Panc1 (cell line): ENCODE data around the gene NPSR1. TPM values are rescaled to one million over a fixed set of nuclear protein-coding genes. Genes with fewer than 3 reads are reported as not detected.

Experiments used
- ATAC-seq: fragments of 200-7000 bp; cut with Tn5 transposase; 2 replicates; pipeline ENCODE4 v1.9.1; 2020; ENCODE audit warnings: mild to moderate bottlenecking, moderate library complexity
- BruUV-seq: library from RNA; stranded (reverse); fragments of 400-500 nt; replicated peaks from 2 replicates; lab custom pipeline; 2021; lab: Mats Ljungman, UMichigan
- CTCF ChIA-PET: fragments of 300-600 bp; sonication (Branson Sonifier 250); formaldehyde crosslinking; loops from one replicate; lab custom pipeline; 2022; ENCODE audit warnings: antibody characterized with exemption; lab: Charles Lee
- POLR2A ChIA-PET: fragments of 300-600 bp; sonication (Branson Sonifier 250); formaldehyde crosslinking; loops from one replicate; lab custom pipeline; 2022; ENCODE audit warnings: antibody characterized with exemption; lab: Charles Lee
- DNase-seq: peaks from one replicate; pipeline ENCODE4 v3.0.0-alpha.2; 2010; ENCODE audit warnings: low read depth, low spot score
- H3K27ac ChIP-seq: 2 replicates; pipeline ENCODE4 v1.5.1; 2011; ENCODE audit warnings: mild to moderate bottlenecking, low read length, inconsistent platforms
- H3K27me3 ChIP-seq: fragments of 200-500 bp; sonication (Bioruptor generic); 2 replicates; pipeline ENCODE4 v1.6.0; 2014; ENCODE audit warnings: low read length, inconsistent platforms; ENCODE audit not compliant: control insufficient read depth, insufficient read depth
- H3K36me3 ChIP-seq: fragments of 200-500 bp; sonication (Bioruptor generic); 2 replicates; pipeline ENCODE4 v1.5.1; 2014; ENCODE audit warnings: inconsistent platforms, mild to moderate bottlenecking, low read length, moderate library complexity; ENCODE audit not compliant: control insufficient read depth, insufficient read depth
- H3K4me1 ChIP-seq: 2 replicates; pipeline ENCODE4 v1.5.1; 2011; ENCODE audit warnings: inconsistent platforms, mild to moderate bottlenecking, low read length, moderate library complexity; ENCODE audit not compliant: control insufficient read depth, insufficient read depth
- H3K4me3 ChIP-seq, 2 experiments: 2 replicates each; pipeline ENCODE4 v1.5.1; 2011 to 2012; ENCODE audit warnings: low read depth in 2 of 2, low read length in 2 of 2, mild to moderate bottlenecking in 2 of 2, inconsistent platforms in 1 of 2, moderate library complexity in 1 of 2
- H3K9me3 ChIP-seq: fragments of 200-500 bp; sonication (Bioruptor generic); 2 replicates; pipeline ENCODE4 v1.5.1; 2014; ENCODE audit warnings: low read depth, mild to moderate bottlenecking, inconsistent platforms, low read length, moderate library complexity; ENCODE audit not compliant: control insufficient read depth, insufficient read depth
- POLR2AphosphoS5 ChIP-seq: IDR thresholded peaks from 2 replicates; pipeline ENCODE4 v1.6.1; 2012; ENCODE audit warnings: mild to moderate bottlenecking, low read depth, low read length, moderate library complexity
- SIN3A ChIP-seq: IDR thresholded peaks from 2 replicates; pipeline ENCODE4 v1.6.1; 2012; ENCODE audit warnings: low read depth, mild to moderate bottlenecking, low read length, moderate library complexity, borderline replicate concordance; ENCODE audit not compliant: insufficient read depth
- TCF7L2 ChIP-seq: IDR thresholded peaks from 2 replicates; pipeline ENCODE4 v1.6.1; 2011; ENCODE audit warnings: mild to moderate bottlenecking, low read depth, low read length, inconsistent platforms
- in situ Hi-C: cut with HindIII; loops from 2 replicates; pipeline ENCODE4 v1.10.0; 2016; ENCODE audit warnings: low sequenced_read_pairs, low pct_unique_long_range_greater_than_20kb
- intact Hi-C: fragments of 100-400 bp; cut with micrococcal nuclease; formaldehyde crosslinking; loops from one replicate; pipeline ENCODE4 v1.10.0; 2022; ENCODE audit not compliant: unreplicated experiment
- total RNA-seq: library from RNA; stranded (reverse); gene quantifications from one replicate; pipeline ENCODE4 v1.2.1, GENCODE V29; 2021; ENCODE audit not compliant: unreplicated experiment
- TF ChIP-seq, protein P1 (sequence below): fragments of 450-650 bp; IDR thresholded peaks from 2 replicates; pipeline ENCODE4 v1.5.1; 2017; ENCODE audit warnings: mild to moderate bottlenecking
- TF ChIP-seq, protein P2 (sequence below), 2 experiments: IDR thresholded peaks; 2 replicates each; pipeline ENCODE4 v1.6.1; 2011 to 2012; ENCODE audit warnings: low read depth in 2 of 2, control low read depth in 1 of 2, low read length in 1 of 2, mild to moderate bottlenecking in 1 of 2, moderate library complexity in 1 of 2; ENCODE audit not compliant: insufficient read depth in 1 of 2

Gene NPSR1
- total RNA-seq, 1 experiment from 2014 or later: not detected

DNA sequence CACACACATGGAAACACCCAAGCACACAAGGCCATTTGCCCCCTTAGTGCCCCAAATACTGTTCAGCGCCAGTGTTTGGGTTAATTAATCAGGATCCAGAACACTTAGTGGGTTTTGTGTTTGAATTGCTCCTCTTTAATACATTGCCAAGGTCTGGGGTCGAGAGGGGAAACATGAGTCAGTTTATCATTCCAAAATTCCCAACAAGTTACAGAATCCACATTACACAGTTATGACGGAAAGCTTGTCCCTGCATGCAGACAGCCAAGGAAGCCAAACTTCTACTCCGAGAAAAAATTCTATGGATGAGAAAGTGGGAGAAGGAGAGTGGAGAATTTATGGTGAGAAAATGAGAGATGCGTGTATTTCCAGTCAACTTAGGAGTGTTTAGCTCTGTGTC lies 189.0 kb downstream of the NPSR1 start:
- CTCF ChIA-PET: no interaction called here
- ATAC-seq: no peak
- BruUV-seq: no TSS peak
- H3K27me3 ChIP-seq: no peaks in the 10 kb centered on the region
- H3K9me3 ChIP-seq: no peaks in the 10 kb centered on the region
- H3K4me1 ChIP-seq: no peaks in the 10 kb centered on the region
- no peak overlapping the region for H3K4me3 ChIP-seq
- H3K36me3 ChIP-seq: no peaks in the 10 kb centered on the region
- no peak overlapping the region for H3K27ac ChIP-seq
- TF ChIP-seq, protein P1, sequence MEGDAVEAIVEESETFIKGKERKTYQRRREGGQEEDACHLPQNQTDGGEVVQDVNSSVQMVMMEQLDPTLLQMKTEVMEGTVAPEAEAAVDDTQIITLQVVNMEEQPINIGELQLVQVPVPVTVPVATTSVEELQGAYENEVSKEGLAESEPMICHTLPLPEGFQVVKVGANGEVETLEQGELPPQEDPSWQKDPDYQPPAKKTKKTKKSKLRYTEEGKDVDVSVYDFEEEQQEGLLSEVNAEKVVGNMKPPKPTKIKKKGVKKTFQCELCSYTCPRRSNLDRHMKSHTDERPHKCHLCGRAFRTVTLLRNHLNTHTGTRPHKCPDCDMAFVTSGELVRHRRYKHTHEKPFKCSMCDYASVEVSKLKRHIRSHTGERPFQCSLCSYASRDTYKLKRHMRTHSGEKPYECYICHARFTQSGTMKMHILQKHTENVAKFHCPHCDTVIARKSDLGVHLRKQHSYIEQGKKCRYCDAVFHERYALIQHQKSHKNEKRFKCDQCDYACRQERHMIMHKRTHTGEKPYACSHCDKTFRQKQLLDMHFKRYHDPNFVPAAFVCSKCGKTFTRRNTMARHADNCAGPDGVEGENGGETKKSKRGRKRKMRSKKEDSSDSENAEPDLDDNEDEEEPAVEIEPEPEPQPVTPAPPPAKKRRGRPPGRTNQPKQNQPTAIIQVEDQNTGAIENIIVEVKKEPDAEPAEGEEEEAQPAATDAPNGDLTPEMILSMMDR: no peak
- TF ChIP-seq, protein P2, sequence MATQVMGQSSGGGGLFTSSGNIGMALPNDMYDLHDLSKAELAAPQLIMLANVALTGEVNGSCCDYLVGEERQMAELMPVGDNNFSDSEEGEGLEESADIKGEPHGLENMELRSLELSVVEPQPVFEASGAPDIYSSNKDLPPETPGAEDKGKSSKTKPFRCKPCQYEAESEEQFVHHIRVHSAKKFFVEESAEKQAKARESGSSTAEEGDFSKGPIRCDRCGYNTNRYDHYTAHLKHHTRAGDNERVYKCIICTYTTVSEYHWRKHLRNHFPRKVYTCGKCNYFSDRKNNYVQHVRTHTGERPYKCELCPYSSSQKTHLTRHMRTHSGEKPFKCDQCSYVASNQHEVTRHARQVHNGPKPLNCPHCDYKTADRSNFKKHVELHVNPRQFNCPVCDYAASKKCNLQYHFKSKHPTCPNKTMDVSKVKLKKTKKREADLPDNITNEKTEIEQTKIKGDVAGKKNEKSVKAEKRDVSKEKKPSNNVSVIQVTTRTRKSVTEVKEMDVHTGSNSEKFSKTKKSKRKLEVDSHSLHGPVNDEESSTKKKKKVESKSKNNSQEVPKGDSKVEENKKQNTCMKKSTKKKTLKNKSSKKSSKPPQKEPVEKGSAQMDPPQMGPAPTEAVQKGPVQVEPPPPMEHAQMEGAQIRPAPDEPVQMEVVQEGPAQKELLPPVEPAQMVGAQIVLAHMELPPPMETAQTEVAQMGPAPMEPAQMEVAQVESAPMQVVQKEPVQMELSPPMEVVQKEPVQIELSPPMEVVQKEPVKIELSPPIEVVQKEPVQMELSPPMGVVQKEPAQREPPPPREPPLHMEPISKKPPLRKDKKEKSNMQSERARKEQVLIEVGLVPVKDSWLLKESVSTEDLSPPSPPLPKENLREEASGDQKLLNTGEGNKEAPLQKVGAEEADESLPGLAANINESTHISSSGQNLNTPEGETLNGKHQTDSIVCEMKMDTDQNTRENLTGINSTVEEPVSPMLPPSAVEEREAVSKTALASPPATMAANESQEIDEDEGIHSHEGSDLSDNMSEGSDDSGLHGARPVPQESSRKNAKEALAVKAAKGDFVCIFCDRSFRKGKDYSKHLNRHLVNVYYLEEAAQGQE (IDR thresholded peaks at IDR 0.05; ENCODE audit: insufficient read depth in 1 of 2, low read depth in 2 of 2, low read length in 1 of 2): no peak
- TF ChIP-seq SIN3A (no peak), TCF7L2 (no peak), POLR2AphosphoS5 (no peak)
- in situ Hi-C loops: no loop called here
- intact Hi-C loops: no loop called here
- DNase-seq: no peak
- POLR2A ChIA-PET: interaction anchor here (0.7 kb wide), 1 partner anchor 1700 kb away, joined by 6 read pairs; no protein-coding TSS in a partner anchor

DNA sequence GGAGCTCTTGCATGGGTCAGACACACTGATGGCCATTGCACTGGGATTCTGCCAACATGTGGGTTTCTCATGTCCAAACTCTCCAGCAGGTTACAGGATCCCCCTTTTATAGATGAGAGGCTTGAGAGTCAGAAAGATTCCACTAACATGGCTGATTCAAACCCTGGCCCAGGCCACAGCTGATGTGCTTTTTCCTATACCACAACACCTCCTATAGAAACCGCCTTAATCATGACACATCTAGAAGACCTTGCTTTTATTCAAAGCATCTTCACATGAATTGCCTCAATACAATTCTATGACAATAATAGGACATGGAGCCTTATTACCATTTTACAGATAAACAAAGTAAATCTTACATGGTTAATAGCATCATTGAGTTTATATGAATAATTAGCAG lies 190.7 kb downstream of the NPSR1 start:
- no peak for TF ChIP-seq SIN3A
- Histone ChIP-seq H3K4me1 (peaks cover 6% of the 10 kb centered on the region; the same call in 1 of the 2 replicates), H3K4me3 (no peak overlapping the region), H3K9me3 (no peaks in the 10 kb centered on the region), H3K36me3 (no peaks in the 10 kb centered on the region), H3K27ac (no peak overlapping the region), H3K27me3 (no peaks in the 10 kb centered on the region)
- in situ Hi-C loops: no loop called here
- ATAC-seq: no peak
- POLR2A ChIA-PET: no interaction called here
- no TSS peak for BruUV-seq
- no peak for DNase-seq
- intact Hi-C loops: no loop called here
- CTCF ChIA-PET: no interaction called here

DNA sequence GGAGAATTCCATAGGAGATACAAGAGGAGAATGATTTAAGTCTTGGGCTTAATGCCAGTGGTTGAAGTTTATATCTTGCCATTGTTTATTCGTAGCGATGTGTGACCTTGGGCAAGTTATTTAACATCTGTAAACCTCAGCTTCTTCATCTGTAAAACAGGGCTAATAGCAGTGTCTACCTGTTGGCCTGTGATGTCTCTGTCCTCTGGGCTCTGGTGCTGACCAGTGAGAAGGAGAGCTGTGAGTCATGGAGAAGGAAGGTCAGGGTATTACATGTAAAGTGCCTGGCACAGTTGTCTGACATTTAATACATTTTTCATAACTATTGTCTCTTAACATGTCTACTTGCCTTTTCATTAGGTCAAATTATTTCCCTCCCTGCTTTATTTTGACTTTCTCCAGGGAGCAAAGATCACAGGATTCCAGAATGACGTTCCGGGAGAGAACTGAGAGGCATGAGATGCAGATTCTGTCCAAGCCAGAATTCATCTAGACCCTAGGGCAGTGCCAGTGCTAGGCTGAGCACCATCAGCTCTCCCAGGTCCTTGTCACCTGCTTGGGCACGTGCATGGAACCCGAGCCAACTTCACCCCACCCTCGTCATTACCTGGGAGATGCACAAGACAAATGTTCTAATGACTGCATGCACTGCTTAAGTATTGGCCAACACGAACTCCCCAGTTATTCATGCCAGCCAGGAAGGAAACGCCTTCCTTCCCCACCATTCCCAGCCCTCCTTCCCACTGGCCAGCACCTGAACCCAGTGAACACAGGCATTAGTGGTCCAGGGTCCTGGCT lies 191.3 kb downstream of the NPSR1 start:
- H3K36me3 ChIP-seq: no peaks in the 10 kb centered on the region
- H3K4me3 ChIP-seq: no peak overlapping the region
- ATAC-seq: peak; percentile 8; the same call in 1 of the 2 replicates
- ChIA-PET POLR2A (no interaction called here), CTCF (no interaction called here)
- no peak for TF ChIP-seq TCF7L2
- TF ChIP-seq, protein P2 (IDR thresholded peaks at IDR 0.05; ENCODE audit: insufficient read depth in 1 of 2, low read depth in 2 of 2, low read length in 1 of 2): peak; percentile 78
- no peaks in the 10 kb centered on the region for H3K9me3 ChIP-seq
- H3K4me1 ChIP-seq: peaks cover 6% of the 10 kb centered on the region; the same call in 1 of the 2 replicates
- no peak for DNase-seq
- H3K27me3 ChIP-seq: no peaks in the 10 kb centered on the region
- no TSS peak for BruUV-seq
- intact Hi-C loops: no loop called here
- H3K27ac ChIP-seq: no peak overlapping the region
- in situ Hi-C loops: no loop called here
